ENCODE measurements around the gene MLLT1.

DNA sequence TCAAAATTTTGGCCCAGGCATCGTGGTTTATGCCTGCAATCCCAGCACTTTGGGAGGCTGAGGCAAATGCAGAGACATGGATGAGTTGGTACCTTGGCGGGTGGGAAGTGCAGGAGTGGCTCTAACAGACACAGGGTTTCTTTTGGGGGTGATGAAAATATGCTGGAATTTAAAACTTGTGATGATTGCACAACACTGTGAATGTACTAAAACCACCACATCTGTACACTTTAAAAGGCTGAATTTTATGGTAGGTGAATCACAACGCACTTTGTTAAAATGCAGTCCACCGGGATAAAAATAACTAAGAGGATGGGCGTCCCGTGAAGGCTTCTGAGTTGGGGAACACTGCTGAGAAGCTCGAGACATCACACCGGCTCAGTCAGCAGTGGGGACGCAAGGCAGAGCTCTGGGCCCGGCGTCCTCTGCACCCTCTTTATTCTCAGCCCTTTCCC, 47.1 kb downstream of the MLLT1 start:
- TF ChIP-seq SRF (IDR thresholded peaks at IDR 0.05; ENCODE audit: low read depth): no peak
- no peak for TF ChIP-seq POLR2AphosphoS5 (IDR thresholded peaks at IDR 0.05; ENCODE audit: low read depth, low read length)
- TF ChIP-seq POLR2A (IDR thresholded peaks at IDR 0.05; ENCODE audit: borderline replicate concordance, extremely low read depth, insufficient read depth, insufficient read length): no peak
- TF ChIP-seq EZH2 (IDR thresholded peaks at IDR 0.05): no peak
- TF ChIP-seq CTCF (IDR thresholded peaks at IDR 0.05 in 2 of 3, conservative IDR thresholded peaks at IDR 0.05 in 1 of 3; ENCODE audit: borderline replicate concordance in 1 of 3, insufficient read depth in 1 of 3, low read depth in 2 of 3, low read length in 2 of 3): no peak
- TF ChIP-seq SIN3A (IDR thresholded peaks at IDR 0.05; ENCODE audit: low read depth): no peak
- TF ChIP-seq YY1 (IDR thresholded peaks at IDR 0.05; ENCODE audit: extremely low read depth, insufficient replicate concordance, low read depth, low read length): no peak
- no peak for TF ChIP-seq EZH2phosphoT487 (IDR thresholded peaks at IDR 0.05; ENCODE audit: borderline replicate concordance)
- no peak for TF ChIP-seq TCF7L2 (IDR thresholded peaks at IDR 0.05; ENCODE audit: borderline replicate concordance, extremely low read depth, insufficient read depth, insufficient read length)
- TF ChIP-seq, protein P1, sequence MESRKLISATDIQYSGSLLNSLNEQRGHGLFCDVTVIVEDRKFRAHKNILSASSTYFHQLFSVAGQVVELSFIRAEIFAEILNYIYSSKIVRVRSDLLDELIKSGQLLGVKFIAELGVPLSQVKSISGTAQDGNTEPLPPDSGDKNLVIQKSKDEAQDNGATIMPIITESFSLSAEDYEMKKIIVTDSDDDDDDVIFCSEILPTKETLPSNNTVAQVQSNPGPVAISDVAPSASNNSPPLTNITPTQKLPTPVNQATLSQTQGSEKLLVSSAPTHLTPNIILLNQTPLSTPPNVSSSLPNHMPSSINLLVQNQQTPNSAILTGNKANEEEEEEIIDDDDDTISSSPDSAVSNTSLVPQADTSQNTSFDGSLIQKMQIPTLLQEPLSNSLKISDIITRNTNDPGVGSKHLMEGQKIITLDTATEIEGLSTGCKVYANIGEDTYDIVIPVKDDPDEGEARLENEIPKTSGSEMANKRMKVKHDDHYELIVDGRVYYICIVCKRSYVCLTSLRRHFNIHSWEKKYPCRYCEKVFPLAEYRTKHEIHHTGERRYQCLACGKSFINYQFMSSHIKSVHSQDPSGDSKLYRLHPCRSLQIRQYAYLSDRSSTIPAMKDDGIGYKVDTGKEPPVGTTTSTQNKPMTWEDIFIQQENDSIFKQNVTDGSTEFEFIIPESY (IDR thresholded peaks at IDR 0.05; ENCODE audit: extremely low read depth, insufficient replicate concordance, low read length): no peak
- TF ChIP-seq RAD21 (IDR thresholded peaks at IDR 0.05; ENCODE audit: low read depth): no peak
